IPS-20b (cell line): Measurements from ENCODE around the gene PNPLA5.

Experiments
- H3K27ac ChIP-seq: one replicate; pipeline ENCODE4 v1.5.1; 2013; ENCODE audit warnings: low read length
- H3K27me3 ChIP-seq: 2 replicates; pipeline ENCODE4 v1.6.1; 2013; ENCODE audit warnings: mild to moderate bottlenecking, low read length, inconsistent platforms; ENCODE audit not compliant: insufficient read depth
- H3K36me3 ChIP-seq: 2 replicates; pipeline ENCODE4 v1.6.1; 2013; ENCODE audit warnings: low read depth, mild to moderate bottlenecking, inconsistent platforms, low read length, moderate library complexity; ENCODE audit not compliant: insufficient read depth
- H3K4me1 ChIP-seq: 2 replicates; pipeline ENCODE4 v1.6.1; 2013; ENCODE audit warnings: mild to moderate bottlenecking, control low read depth, inconsistent platforms, low read length, moderate library complexity; ENCODE audit not compliant: insufficient read depth
- H3K4me3 ChIP-seq: 2 replicates; pipeline ENCODE4 v1.5.1; 2013; ENCODE audit warnings: mild to moderate bottlenecking, low read length, inconsistent platforms
- H3K9ac ChIP-seq: 2 replicates; pipeline ENCODE4 v1.6.1; 2013; ENCODE audit warnings: low read depth, mild to moderate bottlenecking, inconsistent platforms, low read length, moderate library complexity
- H3K9me3 ChIP-seq: 2 replicates; pipeline ENCODE4 v1.6.1; 2013; ENCODE audit warnings: mild to moderate bottlenecking, low read depth, low read length, inconsistent platforms; ENCODE audit not compliant: insufficient read depth

The PNPLA5 gene

DNA sequence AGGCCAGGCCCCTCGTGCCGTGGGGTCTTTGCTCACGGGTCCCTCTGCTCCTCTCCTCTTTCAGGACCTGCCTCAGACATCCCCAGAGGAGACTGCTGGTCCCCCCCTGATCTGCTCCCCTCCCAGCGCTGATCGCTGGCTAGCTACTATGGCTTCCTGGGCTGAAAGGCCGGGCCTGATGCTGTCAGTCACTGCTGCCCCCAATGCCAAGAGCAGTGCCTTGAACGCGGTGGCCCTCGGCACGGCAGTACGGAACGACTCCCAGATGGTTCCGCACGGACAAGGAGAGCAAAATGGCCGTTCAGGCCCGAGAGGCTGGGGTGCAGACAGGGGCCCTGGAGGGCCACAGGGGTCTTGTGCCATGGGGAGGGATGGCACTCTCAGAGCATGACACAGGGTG is 51.0 kb downstream of the PNPLA5 start:
- Histone ChIP-seq H3K9me3 (no peaks in the 10 kb centered on the region), H3K27me3 (no peaks in the 10 kb centered on the region), H3K36me3 (peaks cover 30% of the 10 kb centered on the region), H3K4me1 (no peaks in the 10 kb centered on the region), H3K4me3 (no peak overlapping the region), H3K27ac (no peak overlapping the region), H3K9ac (no peak overlapping the region)

DNA sequence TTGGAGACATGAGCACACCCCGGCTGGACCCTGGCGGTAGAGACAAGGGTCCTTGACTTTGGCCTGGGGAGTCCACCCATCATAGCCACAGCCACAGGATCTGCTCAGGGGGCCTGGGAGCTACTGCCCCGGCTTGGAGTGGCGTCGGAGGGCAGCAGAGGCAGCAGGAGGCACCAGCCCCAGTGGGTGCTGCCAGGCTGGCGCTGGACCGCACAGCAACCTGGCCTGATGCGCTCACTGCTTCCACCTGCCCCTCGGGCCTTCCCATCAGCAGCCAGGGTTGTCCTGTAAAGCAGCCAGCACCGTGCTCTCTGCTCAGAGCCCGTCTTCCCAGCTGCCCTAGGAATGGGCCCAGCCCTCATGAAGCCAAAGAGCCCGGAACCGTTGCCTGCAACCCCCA is 51.4 kb downstream of the PNPLA5 start:
- H3K27ac ChIP-seq, result no peak overlapping the region
- H3K4me1 ChIP-seq, result no peaks in the 10 kb centered on the region
- peaks cover 34% of the 10 kb centered on the region for H3K36me3 ChIP-seq
- no peaks in the 10 kb centered on the region for H3K27me3 ChIP-seq
- no peaks in the 10 kb centered on the region for H3K9me3 ChIP-seq
- H3K9ac ChIP-seq, result no peak overlapping the region
- H3K4me3 ChIP-seq, result no peak overlapping the region

DNA sequence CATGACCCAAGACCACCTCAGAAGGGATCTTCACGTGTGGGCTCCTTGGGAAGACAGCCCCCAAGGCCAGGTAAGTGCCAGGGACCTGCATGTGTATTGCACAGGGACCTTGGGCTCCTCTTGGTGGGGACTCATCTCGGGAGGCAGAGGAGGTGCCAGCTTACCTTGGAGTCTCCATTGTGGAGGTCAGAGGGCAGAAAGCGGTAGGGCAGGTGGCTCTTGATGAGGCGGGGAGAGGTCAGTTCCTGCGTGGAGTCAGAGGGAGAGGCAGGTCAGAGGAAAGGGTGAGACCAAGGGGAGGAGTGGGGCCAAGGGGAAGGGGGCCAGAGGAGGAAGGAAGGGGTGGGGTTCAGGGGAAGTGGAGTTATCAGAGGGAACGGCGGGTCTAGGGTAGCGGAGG is 52.0 kb downstream of the PNPLA5 start:
- no peak overlapping the region for H3K27ac ChIP-seq
- H3K36me3 ChIP-seq, result peaks cover 34% of the 10 kb centered on the region
- H3K9me3 ChIP-seq, result no peaks in the 10 kb centered on the region
- H3K4me3 ChIP-seq, result no peak overlapping the region
- H3K27me3 ChIP-seq, result no peaks in the 10 kb centered on the region
- no peak overlapping the region for H3K9ac ChIP-seq
- no peaks in the 10 kb centered on the region for H3K4me1 ChIP-seq

DNA sequence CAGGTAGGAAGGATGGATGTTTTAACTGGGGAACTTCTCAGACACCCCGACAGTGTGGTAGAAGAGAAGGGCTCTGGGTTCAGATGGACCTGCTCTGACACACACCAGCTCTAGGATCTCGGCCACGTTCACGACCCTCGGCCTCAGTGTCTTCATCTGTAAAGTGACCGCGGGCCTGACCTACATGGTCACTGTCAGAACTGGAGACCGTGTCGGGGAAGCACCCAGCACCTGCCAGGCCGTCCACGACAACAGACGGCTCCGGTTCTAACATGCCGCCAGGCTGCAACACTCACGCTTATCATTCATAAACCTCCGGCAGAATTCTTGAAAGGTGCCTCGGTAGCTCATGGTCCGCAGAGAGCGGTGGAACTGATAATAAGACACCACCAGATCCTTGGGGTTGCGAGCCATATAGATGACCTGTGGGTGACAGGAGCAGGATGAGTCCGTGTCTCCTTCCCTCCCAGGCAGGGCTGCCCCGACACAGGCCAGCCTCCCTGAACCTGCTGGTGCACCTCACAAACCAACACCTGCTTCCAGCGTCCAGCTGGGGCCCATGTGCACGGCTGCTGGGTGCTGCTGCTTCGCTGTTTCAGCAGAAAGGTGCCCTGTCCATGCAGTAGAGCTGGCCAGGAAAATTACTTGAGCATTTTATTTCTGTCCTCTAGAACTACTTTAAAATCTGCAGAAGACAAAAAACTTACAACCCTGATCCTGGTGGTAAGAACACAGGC is 53.1 kb downstream of the PNPLA5 start:
- Histone ChIP-seq H3K36me3 (peaks cover 34% of the 10 kb centered on the region), H3K27me3 (no peaks in the 10 kb centered on the region), H3K27ac (no peak overlapping the region), H3K9me3 (no peaks in the 10 kb centered on the region), H3K9ac (no peak overlapping the region), H3K4me1 (no peaks in the 10 kb centered on the region), H3K4me3 (no peak overlapping the region)

DNA sequence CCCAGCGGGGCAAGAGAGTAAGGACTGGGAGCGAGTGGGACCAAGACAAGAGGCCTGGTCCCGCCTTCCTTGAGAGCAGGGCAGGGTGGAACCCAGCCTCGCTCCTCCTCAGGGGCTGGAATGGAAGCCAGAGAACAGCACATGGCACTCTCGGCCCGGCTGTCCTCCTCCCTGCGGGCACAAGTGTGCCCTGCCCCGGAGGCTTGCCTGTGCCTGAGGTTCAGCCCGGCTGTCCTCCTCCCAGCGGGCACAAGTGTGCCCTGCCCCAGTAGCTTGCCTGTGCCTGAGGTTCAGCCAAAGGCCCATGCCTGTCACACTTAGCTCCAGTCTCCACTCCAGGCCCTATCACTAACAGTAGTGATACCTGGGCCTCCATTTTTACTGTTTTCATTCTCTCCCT is 53.7 kb downstream of the PNPLA5 start:
- H3K9ac ChIP-seq, result no peak overlapping the region
- H3K4me1 ChIP-seq, result no peaks in the 10 kb centered on the region
- no peak overlapping the region for H3K4me3 ChIP-seq
- no peaks in the 10 kb centered on the region for H3K9me3 ChIP-seq
- no peaks in the 10 kb centered on the region for H3K27me3 ChIP-seq
- H3K36me3 ChIP-seq, result peaks cover 34% of the 10 kb centered on the region
- H3K27ac ChIP-seq, result no peak overlapping the region

DNA sequence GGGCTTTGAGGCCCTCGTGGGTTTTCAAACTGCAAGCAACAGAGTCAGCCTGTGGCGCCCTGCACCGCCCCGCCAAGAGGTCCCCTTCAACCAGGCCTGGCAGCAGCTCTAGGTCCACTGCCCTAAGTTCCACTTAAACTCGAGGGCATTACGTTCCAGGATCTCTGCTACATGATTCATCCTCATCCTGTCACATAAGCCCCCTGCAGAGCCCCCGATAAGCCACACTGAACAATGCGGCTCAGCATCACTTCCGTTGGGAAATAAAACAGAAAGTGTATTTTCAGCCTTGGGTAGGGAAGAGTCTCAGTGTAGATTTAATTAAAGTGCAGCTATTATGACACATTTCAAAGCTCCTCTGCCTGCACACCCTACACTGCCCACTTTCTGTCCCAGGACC is 54.1 kb downstream of the PNPLA5 start:
- no peaks in the 10 kb centered on the region for H3K27me3 ChIP-seq

DNA sequence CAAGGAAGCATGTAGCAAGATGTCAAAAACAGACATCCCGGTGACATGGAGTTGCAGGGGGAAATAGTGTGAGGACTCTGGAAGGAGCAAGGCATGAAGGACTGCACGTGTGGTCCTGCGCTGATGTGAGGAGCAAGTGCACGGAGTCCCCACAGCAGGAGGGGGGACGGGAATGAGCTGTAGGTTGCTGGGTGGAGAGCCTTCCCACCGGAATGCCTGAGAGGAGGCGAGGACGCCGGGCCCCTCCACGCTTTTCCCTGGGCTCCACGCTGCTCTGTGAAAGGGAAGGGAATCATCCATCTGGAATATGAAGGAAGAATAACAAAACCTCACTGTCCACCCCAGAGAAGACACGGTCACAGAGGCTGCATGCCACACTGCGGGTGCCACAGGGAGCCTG is 56.1 kb downstream of the PNPLA5 start:
- H3K36me3 ChIP-seq, result peaks cover 48% of the 10 kb centered on the region
- no peak overlapping the region for H3K9ac ChIP-seq
- no peak overlapping the region for H3K4me3 ChIP-seq
- H3K9me3 ChIP-seq, result no peaks in the 10 kb centered on the region
- no peaks in the 10 kb centered on the region for H3K4me1 ChIP-seq
- no peaks in the 10 kb centered on the region for H3K27me3 ChIP-seq
- no peak overlapping the region for H3K27ac ChIP-seq

More for the DNA sequence above, 54.1 kb downstream of the PNPLA5 start:
- Histone ChIP-seq H3K9ac (no peak overlapping the region), H3K4me3 (no peak overlapping the region), H3K27ac (no peak overlapping the region), H3K9me3 (no peaks in the 10 kb centered on the region), H3K36me3 (peaks cover 34% of the 10 kb centered on the region), H3K4me1 (no peaks in the 10 kb centered on the region)

DNA sequence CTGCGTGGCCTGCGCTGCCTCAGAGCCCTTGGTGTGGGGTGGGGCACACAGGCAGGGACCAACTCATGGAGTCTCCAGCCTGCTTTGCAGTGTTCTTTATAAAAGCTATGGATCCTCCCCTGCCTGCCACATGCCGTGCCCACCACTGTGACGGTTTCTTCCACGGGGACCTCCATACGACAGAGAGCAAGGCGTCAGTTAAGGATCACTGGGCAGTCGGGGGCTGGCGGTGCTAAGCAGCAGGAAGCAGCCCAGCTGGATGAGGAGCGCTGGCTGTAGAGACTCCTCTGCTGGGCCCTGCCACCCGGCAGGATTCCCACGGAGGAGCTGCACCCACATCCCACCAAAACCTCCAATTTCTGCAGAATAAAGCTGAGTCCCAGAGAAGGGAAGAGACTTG is 56.6 kb downstream of the PNPLA5 start:
- Histone ChIP-seq H3K36me3 (peaks cover 49% of the 10 kb centered on the region), H3K9ac (no peak overlapping the region), H3K27ac (no peak overlapping the region), H3K27me3 (no peaks in the 10 kb centered on the region), H3K9me3 (no peaks in the 10 kb centered on the region), H3K4me3 (no peak overlapping the region), H3K4me1 (no peaks in the 10 kb centered on the region)

DNA sequence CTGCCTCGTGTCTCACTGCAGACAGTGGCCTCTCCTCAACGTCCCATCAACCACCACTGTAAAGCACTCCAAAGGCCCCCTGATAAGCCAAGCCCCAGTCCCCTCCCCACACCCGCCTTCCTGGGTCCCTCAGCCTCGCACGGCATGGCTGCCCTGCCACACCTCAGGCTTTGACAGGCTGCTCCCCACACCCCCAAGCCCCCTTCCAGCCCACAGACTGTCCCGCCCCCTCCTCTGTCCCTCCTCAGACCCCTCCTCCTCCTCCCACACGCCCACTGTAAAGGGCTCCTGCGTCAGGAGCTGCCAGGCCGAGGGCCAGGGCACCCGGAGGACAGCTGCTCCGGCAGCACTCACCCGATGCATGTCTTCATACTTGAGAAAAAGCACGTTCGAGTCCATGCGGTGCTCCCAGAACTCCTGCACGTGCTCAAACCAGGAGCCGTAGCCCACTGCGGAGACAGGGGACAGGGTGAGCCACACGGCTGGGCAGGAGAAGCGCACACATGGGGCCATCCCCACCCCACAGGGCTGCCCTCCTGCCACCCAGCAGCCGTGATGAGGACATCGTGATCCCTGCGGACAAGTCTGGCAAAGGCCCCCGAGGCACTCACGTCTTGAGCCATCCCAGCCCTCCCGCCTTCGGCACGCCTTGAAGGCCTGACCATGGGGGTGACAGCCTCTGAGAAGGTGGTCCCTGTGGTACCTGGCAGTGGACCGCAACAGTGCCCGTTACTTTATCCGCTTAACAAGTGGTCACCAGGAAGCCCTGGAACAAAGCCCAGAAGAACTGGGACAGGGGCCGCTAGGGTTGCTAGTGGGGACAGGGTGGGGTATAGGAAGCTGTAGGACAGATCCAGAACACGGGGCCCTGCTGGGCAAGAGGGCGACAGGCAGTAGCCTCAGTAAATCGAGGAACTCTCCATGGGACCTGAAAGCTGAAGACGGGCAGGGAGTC is 58.2 kb downstream of the PNPLA5 start:
- no peak overlapping the region for H3K4me3 ChIP-seq
- H3K9me3 ChIP-seq, result no peaks in the 10 kb centered on the region
- H3K4me1 ChIP-seq, result no peaks in the 10 kb centered on the region
- no peak overlapping the region for H3K27ac ChIP-seq
- no peaks in the 10 kb centered on the region for H3K27me3 ChIP-seq
- peaks cover 38% of the 10 kb centered on the region for H3K36me3 ChIP-seq
- H3K9ac ChIP-seq, result no peak overlapping the region

DNA sequence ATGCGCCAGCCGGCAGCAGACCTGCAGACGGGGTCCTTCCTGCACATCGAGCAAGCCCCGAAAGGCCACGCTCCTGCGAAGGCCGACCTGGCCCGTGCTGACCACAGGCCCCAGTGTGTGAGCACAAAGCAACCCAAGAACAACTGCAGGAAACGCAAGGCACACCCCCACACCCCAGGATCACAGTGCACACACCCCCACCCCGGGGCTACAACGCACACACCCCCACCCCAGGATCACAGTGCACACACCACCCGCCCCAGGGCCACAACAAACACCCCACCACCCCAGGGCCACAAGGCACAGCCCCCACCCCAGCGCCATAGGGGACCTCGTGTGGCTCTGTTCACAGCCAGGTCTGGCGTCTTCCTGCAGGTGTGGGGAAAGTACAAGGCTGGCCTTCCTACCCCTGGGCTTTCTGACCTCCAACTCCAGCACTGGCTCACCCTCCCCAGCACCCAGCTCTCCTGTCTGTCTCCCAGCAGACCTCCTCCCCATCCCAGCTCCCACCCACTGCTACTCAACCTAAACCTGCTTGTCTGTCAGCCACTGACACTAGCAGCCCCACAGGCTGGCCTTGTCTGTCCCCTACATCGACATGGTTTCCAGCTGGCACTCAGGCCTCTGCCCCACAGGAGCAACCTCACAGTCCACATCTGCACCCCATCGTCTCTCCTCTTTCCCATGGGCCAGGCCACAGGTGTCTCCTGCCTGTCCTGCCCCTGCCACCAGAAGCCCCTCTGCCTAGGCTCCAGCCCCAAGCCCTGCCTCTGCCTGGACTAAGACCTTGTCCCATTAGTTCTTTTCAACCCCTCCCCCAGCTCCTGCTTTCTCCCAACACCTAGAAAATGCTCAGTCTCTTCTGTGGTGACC is 59.2 kb downstream of the PNPLA5 start:
- Histone ChIP-seq H3K27ac (no peak overlapping the region), H3K4me3 (no peak overlapping the region), H3K9ac (no peak overlapping the region), H3K27me3 (no peaks in the 10 kb centered on the region), H3K36me3 (peaks cover 31% of the 10 kb centered on the region), H3K9me3 (no peaks in the 10 kb centered on the region), H3K4me1 (no peaks in the 10 kb centered on the region)

DNA sequence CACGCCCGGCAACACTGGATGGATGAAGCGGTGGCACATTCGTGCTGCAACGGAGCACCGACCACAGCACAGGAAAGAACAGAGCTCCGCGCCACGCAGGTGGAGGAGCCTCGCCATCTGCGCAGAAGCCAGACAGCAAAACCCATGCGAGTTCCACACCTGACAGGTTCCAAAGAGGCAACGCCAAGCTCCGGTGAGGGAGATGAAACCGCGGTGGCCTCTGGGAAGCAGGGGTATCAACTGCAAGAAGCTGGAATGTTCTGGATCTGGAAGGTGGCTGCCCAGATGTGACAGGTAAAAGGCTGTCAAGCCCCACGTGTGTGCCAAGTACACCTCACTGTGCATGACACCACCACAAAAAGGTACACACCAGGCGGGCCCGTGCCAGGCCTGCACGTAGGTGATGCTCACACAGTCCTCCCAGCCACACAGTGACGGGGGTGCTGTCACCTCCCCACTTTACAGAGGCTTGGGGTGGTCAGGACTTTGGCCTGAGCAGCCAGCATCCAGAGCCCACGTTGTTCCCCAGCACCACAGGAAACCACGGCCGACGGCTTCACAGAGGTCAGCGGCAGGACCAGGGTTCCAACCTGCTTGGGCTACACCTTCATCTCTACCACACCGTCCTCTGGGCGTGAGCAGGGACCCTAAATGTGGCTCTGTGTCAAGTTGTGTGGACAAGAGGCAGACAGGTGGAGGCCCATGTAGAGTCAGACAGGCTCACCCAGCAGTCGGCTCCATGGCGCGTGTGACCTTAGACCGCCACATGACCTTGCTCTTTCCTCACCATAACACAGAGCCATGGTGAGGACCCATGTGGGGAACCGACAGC is 60.0 kb downstream of the PNPLA5 start:
- no peaks in the 10 kb centered on the region for H3K9me3 ChIP-seq
- no peak overlapping the region for H3K9ac ChIP-seq
- H3K27me3 ChIP-seq, result no peaks in the 10 kb centered on the region
- H3K36me3 ChIP-seq, result peaks cover 31% of the 10 kb centered on the region
- no peak overlapping the region for H3K27ac ChIP-seq
- no peaks in the 10 kb centered on the region; the same call in 1 of the 2 replicates for H3K4me1 ChIP-seq
- H3K4me3 ChIP-seq, result no peak overlapping the region
